Testis (tissue), 2 donors: ENCODE measurements around the gene RERE.

ENCODE experiments used
- CTCF ChIP-seq, 3 experiments: fragments of 450-650 bp in 2 of 3; fragments of 200-600 bp in 1 of 3; sonication (generic) in 1 of 3; IDR thresholded peaks; one replicate each; pipeline ENCODE4 v1.5.1; 2016 to 2019; ENCODE audit warnings: antibody characterized with exemption in 3 of 3, mild to moderate bottlenecking in 2 of 3, moderate library complexity in 1 of 3
- POLR2A ChIP-seq: fragments of 450-650 bp; IDR thresholded peaks from one replicate; pipeline ENCODE4 v1.6.1; 2017; ENCODE audit warnings: antibody characterized with exemption, mild to moderate bottlenecking, moderate library complexity

DNA sequence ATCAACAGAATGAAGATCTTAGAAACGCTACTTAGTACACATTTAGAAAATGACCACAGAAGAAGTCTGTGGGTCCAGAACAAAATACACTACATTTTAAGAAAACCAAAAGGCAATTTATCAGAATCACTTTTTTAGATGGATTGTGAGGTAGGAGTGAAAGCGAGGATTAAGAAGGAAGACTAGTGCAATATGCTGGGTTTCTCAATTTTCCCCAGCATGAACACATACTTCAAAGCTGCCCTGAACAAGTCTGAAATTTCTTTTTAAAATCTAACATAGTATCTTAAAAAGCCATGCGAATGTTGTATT is 299.0 kb downstream of the RERE start:
- TF ChIP-seq CTCF (IDR thresholded peaks at IDR 0.05) (no peak), POLR2A (no peak)
